Stimulated activated CD8-positive, alpha-beta memory T cell treated with anti-CD3 and anti-CD28 coated beads, Interleukin-2, amount 100 ng/mL, for 48 hours (primary cell): ENCODE data around the gene ACLY.
A peak's percentile ranks its signal among the peaks of the same experiment; 100 is the strongest.

Experiments used
- DNase-seq, 2 donors: peaks; one replicate each; pipeline ENCODE4 v3.0.0-alpha.2; 2020; ENCODE audit warnings: low read depth in 2 of 2

The ACLY gene

GRCh38 chr17:41918314-41919164 lies at the start of gene ACLY:
Gene ACLY (minus strand): TSS chr17:41918951. CDS start chr17:41913873, 5,078 bp downstream.
- DNase-seq, result peak; percentile 94 to 95

- no peak for DNase-seq
Measured at GRCh38 chr17:41967921-41968578, 49.3 kb upstream of the ACLY start.

- DNase-seq, result peak in 1 of 2 donors; percentile 16
Measured at GRCh38 chr17:41967141-41967920, 48.6 kb upstream of the ACLY start.

- peak; percentile 87 to 88 for DNase-seq
Measured at GRCh38 chr17:41966463-41967140, 47.9 kb upstream of the ACLY start, which contains the start of gene CNP. Gene CNP (plus strand): TSS chr17:41966795. CDS start chr17:41966885, 90 bp downstream.

- peak; percentile 43 to 55 for DNase-seq
Measured at GRCh38 chr17:41965694-41966462, 47.1 kb upstream of the ACLY start.

GRCh38 chr17:41962768-41963434 lies 44.1 kb upstream of the ACLY start:
- peak; percentile 55 to 64 for DNase-seq

GRCh38 chr17:41962111-41962510 lies 43.4 kb upstream of the ACLY start:
- no peak for DNase-seq

- DNase-seq, result no peak
Measured at GRCh38 chr17:41959336-41960095, 40.8 kb upstream of the ACLY start.

- DNase-seq, result no peak
Measured at GRCh38 chr17:41959030-41959335, 40.2 kb upstream of the ACLY start.

GRCh38 chr17:41957869-41958439 lies 39.2 kb upstream of the ACLY start:
- no peak for DNase-seq

GRCh38 chr17:41957031-41957868 lies 38.5 kb upstream of the ACLY start:
- no peak for DNase-seq

- no peak for DNase-seq
Measured at GRCh38 chr17:41956522-41956921, 37.8 kb upstream of the ACLY start.

- no peak for DNase-seq
Measured at GRCh38 chr17:41948762-41949460, 30.2 kb upstream of the ACLY start.

GRCh38 chr17:41944943-41945342 lies 26.2 kb upstream of the ACLY start:
- DNase-seq, result no peak

- DNase-seq, result no peak
Measured at GRCh38 chr17:41943492-41943891, 24.7 kb upstream of the ACLY start.

- no peak for DNase-seq
Measured at GRCh38 chr17:41942626-41943373, 24.0 kb upstream of the ACLY start.

GRCh38 chr17:41941168-41941567 lies 22.4 kb upstream of the ACLY start:
- DNase-seq, result no peak
